Lower leg skin (tissue), 4 donors: Measurements from ENCODE around the gene CNIH3. TPM values are rescaled to one million over a fixed set of nuclear protein-coding genes. Genes with fewer than 3 reads are reported as not detected.

ENCODE experiments used
- DNase-seq, 2 donors: peaks; one replicate each; pipeline ENCODE4 v3.0.0-alpha.2; 2019; ENCODE audit warnings: low spot score in 2 of 2
- H3K4me3 ChIP-seq: fragments of 200-600 bp; sonication (generic); 2 replicates; pipeline ENCODE4 v1.5.1; 2017; ENCODE audit warnings: mild to moderate bottlenecking, low read depth; ENCODE audit not compliant: poor library complexity, severe bottlenecking
- POLR2A ChIP-seq, 2 donors: fragments of 450-650 bp; IDR thresholded peaks; one replicate each; pipeline ENCODE4 v1.6.1; 2016 to 2017; ENCODE audit warnings: antibody characterized with exemption in 2 of 2, mild to moderate bottlenecking in 1 of 2, moderate library complexity in 1 of 2
- WGBS, 2 donors: methylation state at CpG; one replicate each; pipeline ENCODE4 v1.1.5; 2018; 5-methylcytosine and 5-hydroxymethylcytosine counted together
- intact Hi-C: fragments of 100-400 bp; cut with DNase I; formaldehyde crosslinking; loops from one replicate; pipeline ENCODE4 v1.15.0; 2023; ENCODE audit warnings: low total_unique reads
- total RNA-seq, 4 donors: library from RNA; depleted of rRNA; stranded (reverse); fragments of >200 nt; gene quantifications; one replicate each; pipeline ENCODE4 v1.1.0, GENCODE V29; 2016
- TF ChIP-seq, protein P1 (sequence below), 3 donors: fragments of 450-650 bp; IDR thresholded peaks; one replicate each; pipeline ENCODE4 v1.5.1; 2016; ENCODE audit warnings: antibody characterized with exemption in 3 of 3, mild to moderate bottlenecking in 3 of 3, moderate library complexity in 2 of 3

CNIH3 gene
- total RNA-seq, 4 donors from 2014 or later: 1.4 to 5.1 (median 2.3) TPM

DNA sequence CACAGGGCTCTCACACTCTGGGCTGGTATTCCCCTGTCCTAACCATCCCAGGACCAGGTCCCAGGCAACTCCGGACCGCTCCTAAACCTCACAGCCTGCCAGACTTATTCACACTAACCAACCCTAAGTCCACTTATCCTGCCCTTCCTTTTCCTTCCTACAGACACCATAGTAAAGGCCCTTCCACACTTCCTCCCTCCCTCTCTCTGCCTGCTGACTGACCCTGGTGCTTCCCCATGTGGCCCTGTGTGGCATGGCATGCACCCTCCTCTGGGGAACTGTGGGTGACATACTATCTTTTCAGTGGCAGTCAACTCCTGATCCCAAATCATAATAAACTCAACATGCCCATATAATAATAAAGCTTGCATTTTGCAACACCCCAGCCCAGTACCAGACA, 158.3 kb downstream of the CNIH3 start:
- intact Hi-C loops: no loop called here
- no peak overlapping the region for H3K4me3 ChIP-seq
- no peak for DNase-seq
- no peak for TF ChIP-seq POLR2A (IDR thresholded peaks at IDR 0.05)
- TF ChIP-seq, protein P1, sequence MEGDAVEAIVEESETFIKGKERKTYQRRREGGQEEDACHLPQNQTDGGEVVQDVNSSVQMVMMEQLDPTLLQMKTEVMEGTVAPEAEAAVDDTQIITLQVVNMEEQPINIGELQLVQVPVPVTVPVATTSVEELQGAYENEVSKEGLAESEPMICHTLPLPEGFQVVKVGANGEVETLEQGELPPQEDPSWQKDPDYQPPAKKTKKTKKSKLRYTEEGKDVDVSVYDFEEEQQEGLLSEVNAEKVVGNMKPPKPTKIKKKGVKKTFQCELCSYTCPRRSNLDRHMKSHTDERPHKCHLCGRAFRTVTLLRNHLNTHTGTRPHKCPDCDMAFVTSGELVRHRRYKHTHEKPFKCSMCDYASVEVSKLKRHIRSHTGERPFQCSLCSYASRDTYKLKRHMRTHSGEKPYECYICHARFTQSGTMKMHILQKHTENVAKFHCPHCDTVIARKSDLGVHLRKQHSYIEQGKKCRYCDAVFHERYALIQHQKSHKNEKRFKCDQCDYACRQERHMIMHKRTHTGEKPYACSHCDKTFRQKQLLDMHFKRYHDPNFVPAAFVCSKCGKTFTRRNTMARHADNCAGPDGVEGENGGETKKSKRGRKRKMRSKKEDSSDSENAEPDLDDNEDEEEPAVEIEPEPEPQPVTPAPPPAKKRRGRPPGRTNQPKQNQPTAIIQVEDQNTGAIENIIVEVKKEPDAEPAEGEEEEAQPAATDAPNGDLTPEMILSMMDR (IDR thresholded peaks at IDR 0.05): no peak
- WGBS, 2 donors: 97 to 98% methylated on average over 2 of the region's 2 CpGs

DNA sequence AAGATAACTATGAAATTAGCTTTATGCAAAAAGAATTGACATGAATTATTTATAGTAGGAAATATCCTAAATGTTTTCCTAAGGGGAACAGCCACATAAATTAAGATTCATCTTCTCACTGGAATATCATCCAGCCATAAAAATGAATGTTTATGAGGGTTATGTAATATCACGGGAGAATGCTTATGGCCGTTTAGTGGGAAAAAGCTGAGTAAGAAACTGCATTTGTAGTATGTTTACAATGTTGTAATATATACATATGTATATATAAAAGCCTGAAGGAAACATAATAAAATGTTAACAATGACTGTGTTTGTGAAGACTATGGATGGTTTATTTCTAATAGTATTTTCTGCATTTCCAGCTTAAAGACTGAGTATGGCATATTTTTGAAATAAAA, 161.1 kb downstream of the CNIH3 start:
- TF ChIP-seq, protein P1 (IDR thresholded peaks at IDR 0.05): no peak
- no peak for TF ChIP-seq POLR2A (IDR thresholded peaks at IDR 0.05)
- no peak overlapping the region for H3K4me3 ChIP-seq
- intact Hi-C loops: no loop called here
- DNase-seq: no peak
- WGBS, 2 donors: 65 to 69% methylated on average over 2 of the region's 2 CpGs

DNA sequence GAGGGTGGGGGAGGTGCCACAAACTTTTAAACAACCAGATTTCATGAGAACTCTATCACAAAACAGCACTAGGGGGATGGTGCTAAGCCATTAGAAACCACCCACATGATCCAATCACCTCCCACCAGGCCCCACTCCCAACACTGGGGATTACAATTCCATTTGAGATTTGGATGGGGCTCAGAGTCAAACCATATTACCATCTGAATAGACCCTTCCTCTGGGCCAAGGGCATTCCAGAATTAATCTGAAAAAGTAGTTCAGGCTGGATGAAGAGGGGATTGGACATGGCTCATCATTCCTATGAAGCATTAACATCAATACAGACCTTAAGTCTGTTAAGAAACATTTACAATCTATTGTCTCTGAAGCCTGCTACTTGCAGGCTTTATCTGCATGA, 163.4 kb downstream of the CNIH3 start:
- TF ChIP-seq, protein P1 (IDR thresholded peaks at IDR 0.05): no peak
- no peak for TF ChIP-seq POLR2A (IDR thresholded peaks at IDR 0.05)
- DNase-seq: no peak
- intact Hi-C loops: no loop called here

DNA sequence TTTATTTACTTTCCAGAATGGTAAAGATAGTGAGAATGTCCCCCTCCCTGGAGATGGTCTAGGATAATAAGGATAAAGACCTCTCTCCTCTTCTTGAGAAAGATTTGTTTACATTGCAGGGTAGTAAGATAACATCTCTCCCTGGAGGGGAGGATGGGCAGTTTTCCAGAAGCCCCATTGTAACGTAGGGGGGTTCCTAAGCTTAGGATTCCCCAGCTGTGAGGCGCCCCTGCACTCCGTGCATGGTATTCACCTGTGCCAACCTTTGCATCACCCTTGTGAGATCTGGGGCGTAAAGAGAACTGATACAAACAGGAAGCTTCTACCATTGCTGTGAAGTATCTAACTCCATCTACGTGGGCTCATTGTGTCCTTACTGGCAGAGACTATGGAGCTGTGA, 164.6 kb downstream of the CNIH3 start:
- WGBS, 2 donors: 64 to 67% methylated on average over 5 of the region's 5 CpGs
- no peak for TF ChIP-seq POLR2A (IDR thresholded peaks at IDR 0.05)
- TF ChIP-seq, protein P1 (IDR thresholded peaks at IDR 0.05): no peak
- DNase-seq: no peak
- no peak overlapping the region for H3K4me3 ChIP-seq
- intact Hi-C loops: no loop called here

More for the DNA sequence above, 163.4 kb downstream of the CNIH3 start:
- H3K4me3 ChIP-seq: no peak overlapping the region

DNA sequence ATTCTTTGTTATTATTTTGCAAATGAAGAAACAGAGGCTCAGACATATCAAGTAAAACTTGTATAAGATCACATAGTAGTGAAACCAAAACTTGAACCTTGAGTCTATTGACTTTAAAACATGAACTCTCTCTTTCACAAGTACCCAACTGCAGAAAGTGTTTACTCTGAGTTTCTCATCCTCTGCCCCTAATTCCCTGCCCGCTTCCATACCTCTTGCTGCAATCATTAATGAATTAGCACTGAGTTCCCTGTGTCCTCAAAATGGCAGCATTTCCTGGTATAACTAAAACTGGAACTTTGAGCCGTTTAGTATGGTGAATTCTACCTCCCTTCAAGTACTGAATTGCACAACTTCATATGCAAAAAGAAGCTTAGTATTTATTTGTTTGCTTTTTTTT, 165.7 kb downstream of the CNIH3 start:
- no peak overlapping the region for H3K4me3 ChIP-seq
- TF ChIP-seq POLR2A (IDR thresholded peaks at IDR 0.05): no peak
- TF ChIP-seq, protein P1 (IDR thresholded peaks at IDR 0.05): no peak
- no peak for DNase-seq
- WGBS, 2 donors: 83 to 84% methylated on average over 2 of the region's 2 CpGs
- intact Hi-C loops: no loop called here

DNA sequence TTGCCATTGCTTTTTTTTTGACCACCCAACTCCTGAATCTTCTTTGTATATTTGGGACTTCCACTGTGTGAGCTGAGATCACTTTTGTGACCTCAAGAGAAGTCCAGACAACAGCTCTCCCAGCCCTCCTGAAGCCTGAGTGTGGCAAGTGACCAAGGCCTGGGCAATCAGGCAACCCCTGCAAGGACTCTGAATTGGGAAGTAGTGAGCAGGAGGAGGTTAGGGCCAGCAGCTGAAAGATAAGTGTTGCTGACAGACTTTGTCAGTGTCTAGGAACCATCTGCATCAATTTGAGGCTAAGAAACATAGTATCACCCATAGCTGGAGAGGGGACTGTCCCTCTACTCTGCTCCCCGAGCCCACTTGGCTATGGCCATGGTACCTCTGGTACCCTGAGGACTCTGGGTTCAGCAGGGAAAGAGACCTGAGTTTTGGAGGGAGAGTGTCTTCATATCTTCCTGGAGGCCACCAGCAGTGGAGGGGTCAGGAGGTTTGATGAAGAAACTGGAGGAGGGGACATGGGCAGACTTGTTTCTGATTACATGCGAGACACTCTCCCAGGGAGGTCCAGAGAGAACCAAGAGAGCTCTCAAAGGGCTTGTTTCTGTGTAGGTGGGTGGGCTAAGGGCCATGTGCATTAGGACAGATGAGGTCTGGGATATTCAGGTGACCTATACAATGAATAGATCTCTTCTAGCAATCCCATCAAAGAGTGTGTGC, 166.3 kb downstream of the CNIH3 start:
- DNase-seq: no peak
- H3K4me3 ChIP-seq: no peak overlapping the region
- 86 to 87% methylated on average over 2 of the region's 2 CpGs for WGBS, 2 donors
- TF ChIP-seq, protein P1 (IDR thresholded peaks at IDR 0.05): no peak
- no peak for TF ChIP-seq POLR2A (IDR thresholded peaks at IDR 0.05)
- intact Hi-C loops: no loop called here
